Metanephros (tissue), 1 donor: ENCODE data around the gene PIK3R4. TPM values are rescaled to one million over a fixed set of nuclear protein-coding genes. Genes with fewer than 3 reads are reported as not detected.

Source experiments
- total RNA-seq: library from RNA; depleted of rRNA; stranded (reverse); fragments of >200 nt; gene quantifications from one replicate; pipeline ENCODE4 v1.2.3, GENCODE V29; 2014

PIK3R4 gene
- total RNA-seq: 50.5 TPM

DNA sequence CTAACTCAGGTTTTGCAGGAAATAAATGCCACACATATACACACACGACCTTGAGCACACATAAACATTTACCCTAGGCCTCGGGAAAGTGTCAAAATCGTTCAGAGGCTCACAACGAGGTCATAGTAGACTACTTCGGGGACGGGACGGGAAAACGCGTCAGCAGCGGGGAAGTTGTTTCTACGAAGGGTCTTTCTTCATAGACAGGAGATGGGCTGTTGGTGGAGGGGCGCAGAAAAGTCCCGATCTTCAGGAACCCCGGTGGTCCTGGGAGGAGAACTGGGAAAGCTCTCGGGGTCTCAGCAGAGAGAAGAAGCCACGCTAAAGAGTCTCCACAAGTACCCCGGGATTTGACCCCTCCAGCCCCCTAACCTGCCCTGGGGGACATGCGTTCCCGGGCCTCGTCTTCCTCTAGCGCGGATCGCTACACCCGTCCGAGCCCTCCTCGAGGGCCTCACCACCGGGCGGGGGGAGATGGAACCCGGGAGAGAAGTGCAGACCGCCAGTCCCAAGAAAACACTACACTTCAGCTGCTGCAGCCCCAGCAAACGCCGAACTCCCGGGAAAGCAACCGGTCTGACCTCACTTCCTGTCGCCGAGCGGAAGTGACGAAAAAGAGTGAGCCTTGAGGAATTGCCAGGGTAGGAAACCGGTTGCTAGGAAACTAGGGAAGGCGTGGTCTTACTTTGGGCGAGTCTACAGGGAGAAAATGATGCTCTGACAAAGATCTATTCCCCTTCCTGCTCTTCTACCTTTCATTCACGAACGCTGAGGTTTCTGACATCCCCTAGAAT is at the start of gene PIK3R4:
Gene PIK3R4, minus strand, starts transcription at position 584 of the 794 bp plus-strand sequence. CDS start 1,611 bp downstream, outside the sequence.

Other genes with a start within 250 kb of the PIK3R4 start
- 10.6 TPM for gene COL6A6, start 229.7 kb downstream of the PIK3R4 start, total RNA-seq
- 111 TPM for gene ATP2C1, start 147.3 kb upstream of the PIK3R4 start, total RNA-seq